PC-9 (cell line): ENCODE measurements around the gene TMBIM4. TPM values are rescaled to one million over a fixed set of nuclear protein-coding genes. Genes with fewer than 3 reads are reported as not detected.

Experiments
- BruUV-seq: library from RNA; stranded (reverse); fragments of 400-500 nt; replicated peaks from 2 replicates; lab custom pipeline; 2021; lab: Mats Ljungman, UMichigan
- CTCF ChIA-PET: fragments of 300-600 bp; sonication (Branson Sonifier 250); formaldehyde crosslinking; loops from one replicate; lab custom pipeline; 2022; ENCODE audit warnings: antibody characterized with exemption; lab: Charles Lee
- POLR2A ChIA-PET: fragments of 300-600 bp; sonication (Branson Sonifier 250); formaldehyde crosslinking; loops from one replicate; lab custom pipeline; 2022; ENCODE audit warnings: antibody characterized with exemption; ENCODE audit not compliant: unreplicated experiment; lab: Charles Lee
- DNase-seq, 2 experiments: peaks; one replicate each; pipeline versions ENCODE4 v3.0.0 to v3.0.0-alpha.2; 2015 to 2022; ENCODE audit warnings: mixed read lengths in 1 of 2
- H2AFZ ChIP-seq: fragments of 200-600 bp; sonication (generic); 2 replicates; pipeline ENCODE4 v1.8.1; 2017; ENCODE audit warnings: antibody characterized with exemption
- H3F3A ChIP-seq: fragments of 200-600 bp; sonication (generic); 2 replicates; pipeline ENCODE4 v1.8.1; 2017; ENCODE audit warnings: antibody characterized with exemption, mild to moderate bottlenecking, low read depth; ENCODE audit not compliant: insufficient read depth
- H3K27ac ChIP-seq: fragments of 200-600 bp; sonication (generic); 2 replicates; pipeline ENCODE4 v1.6.1; 2016; ENCODE audit warnings: mixed run types
- H3K27me3 ChIP-seq: fragments of 200-600 bp; sonication (generic); 2 replicates; pipeline ENCODE4 v1.6.1; 2016; ENCODE audit warnings: low read depth, mixed run types; ENCODE audit not compliant: insufficient read depth
- H3K36me3 ChIP-seq: fragments of 200-600 bp; sonication (generic); 2 replicates; pipeline ENCODE4 v1.6.1; 2016; ENCODE audit warnings: low read depth, mixed run types
- H3K4me1 ChIP-seq: fragments of 200-600 bp; sonication (generic); replicated peaks from 2 replicates; pipeline ENCODE4 v1.6.1; 2016; ENCODE audit warnings: mixed run types; ENCODE audit not compliant: insufficient read depth
- H3K4me2 ChIP-seq: fragments of 200-600 bp; sonication (generic); 2 replicates; pipeline ENCODE4 v1.6.1; 2017; ENCODE audit warnings: mixed run types
- H3K4me3 ChIP-seq: fragments of 200-600 bp; sonication (generic); 2 replicates; pipeline ENCODE4 v1.6.1; 2016; ENCODE audit warnings: mixed run types
- H3K79me2 ChIP-seq: fragments of 200-600 bp; sonication (generic); 2 replicates; pipeline ENCODE4 v1.6.1; 2017; ENCODE audit warnings: low read depth, mixed run types
- H3K9me2 ChIP-seq: fragments of 200-600 bp; sonication (generic); 2 replicates; pipeline ENCODE4 v1.8.1; 2017; ENCODE audit warnings: mild to moderate bottlenecking; ENCODE audit not compliant: insufficient read depth
- H3K9me3 ChIP-seq: fragments of 200-600 bp; sonication (generic); 2 replicates; pipeline ENCODE4 v1.8.1; 2016; ENCODE audit warnings: low read depth; ENCODE audit not compliant: insufficient read depth
- H4K20me1 ChIP-seq: fragments of 200-600 bp; sonication (generic); 2 replicates; pipeline ENCODE4 v1.8.1; 2017; ENCODE audit not compliant: insufficient read depth
- CTCF ChIP-seq: fragments of 200-600 bp; sonication (generic); conservative IDR thresholded peaks from 2 replicates; pipeline ENCODE4 v1.6.1; 2017; ENCODE audit warnings: mixed run types, antibody characterized with exemption, mild to moderate bottlenecking, moderate library complexity
- EZH2 ChIP-seq: fragments of 200-600 bp; sonication (generic); IDR thresholded peaks from 2 replicates; pipeline ENCODE4 v1.8.0; 2017; ENCODE audit warnings: antibody characterized with exemption, low read depth
- intact Hi-C: fragments of 100-400 bp; cut with micrococcal nuclease; formaldehyde crosslinking; loops from one replicate; pipeline ENCODE4 v1.10.0; 2022; ENCODE audit not compliant: unreplicated experiment
- total RNA-seq: library from RNA; stranded (reverse); gene quantifications from 2 replicates; pipeline ENCODE4 v1.2.3, GENCODE V29; 2021

Gene TMBIM4
- total RNA-seq, 1 experiment from 2014 or later, result 49.8 TPM

- Histone ChIP-seq H3K9me2 (no peaks in the 10 kb centered on the region), H3K4me1 (peaks cover 16% of the 10 kb centered on the region), H3K36me3 (peaks cover 18% of the 10 kb centered on the region), H4K20me1 (0 out of 2 replicates have a peak, but pooled peaks cover 15% of the 10 kb centered on the region), H2AFZ (peak overlapping the region; percentile 92), H3K27ac (peak overlapping the region; percentile 63), H3K4me3 (peak overlapping the region; percentile 91), H3K79me2 (peaks cover 60% of the 10 kb centered on the region), H3K27me3 (no peaks in the 10 kb centered on the region), H3K9me3 (no peaks in the 10 kb centered on the region), H3F3A (no peaks in the 10 kb centered on the region), H3K4me2 (peak overlapping the region; percentile 88)
- TF ChIP-seq EZH2 (no peak), CTCF (no peak)
- POLR2A ChIA-PET, result interaction anchor here (0.5 to 0.7 kb wide), 5 partner anchors 171 to 1398 kb away, joined by 3 to 4 read pairs (median 3); partner anchors contain the start of genes GRIP1 and HELB
- DNase-seq, result no peak
- CTCF ChIA-PET, result interaction anchor here (0.7 kb wide), 1 partner anchor 38 kb away, joined by 3 read pairs; the partner anchor contains the start of gene TMBIM4
- BruUV-seq, result TSS peak; percentile 81
- intact Hi-C loops, result loop anchor here (2.0 to 10.0 kb wide), 2 partner anchors 38 to 274 kb away; partner anchors contain the start of gene TMBIM4
Measured at GRCh38 chr12:66131067-66131688, 38.6 kb downstream of the TMBIM4 start.

GRCh38 chr12:66130267-66131066, 39.3 kb downstream of the TMBIM4 start, which contains the start of gene LLPH:
Gene LLPH (minus strand): TSS chr12:66130750. CDS start chr12:66129106, 1,644 bp downstream.
- Histone ChIP-seq H3K27me3 (no peaks in the 10 kb centered on the region), H3K79me2 (peaks cover 60% of the 10 kb centered on the region), H3K27ac (peak within 1 kb of the TSS; percentile 63), H3K9me2 (no peaks in the 10 kb centered on the region), H3K9me3 (no peaks in the 10 kb centered on the region), H3K4me1 (peaks cover 16% of the 10 kb centered on the region), H3K36me3 (peaks cover 19% of the 10 kb centered on the region), H2AFZ (peak within 1 kb of the TSS; percentile 92), H4K20me1 (0 out of 2 replicates have a peak, but pooled peaks cover 19% of the 10 kb centered on the region), H3F3A (no peaks in the 10 kb centered on the region), H3K4me2 (peak within 1 kb of the TSS; percentile 92), H3K4me3 (peak within 1 kb of the TSS; percentile 91)
- intact Hi-C loops, result loop anchor here (2.0 to 10.0 kb wide), 2 partner anchors 38 to 274 kb away; partner anchors contain the start of gene TMBIM4
- BruUV-seq, result TSS peak; percentile 82
- ChIA-PET CTCF (interaction anchor here (0.7 kb wide), 1 partner anchor 39 kb away, joined by 3 read pairs; the partner anchor contains the start of gene TMBIM4), POLR2A (interaction anchor here (0.5 to 0.7 kb wide), 5 partner anchors 172 to 1397 kb away, joined by 3 to 4 read pairs (median 3); partner anchors contain the start of gene GRIP1)
- TF ChIP-seq CTCF (no peak), EZH2 (no peak)
- peak; percentile 84 to 91 for DNase-seq

- intact Hi-C loops, result loop anchor here (2.0 to 10.0 kb wide), 2 partner anchors 39 to 275 kb away; partner anchors contain the start of gene TMBIM4
Measured at GRCh38 chr12:66129934-66130266, 39.9 kb downstream of the TMBIM4 start.

More at GRCh38 chr12:66129934-66130266, 39.9 kb downstream of the TMBIM4 start:
- H3K36me3 ChIP-seq, result peaks cover 23% of the 10 kb centered on the region
- DNase-seq, result peak in 1 of 2 experiments; percentile 9
- H3K9me2 ChIP-seq, result no peaks in the 10 kb centered on the region
- ChIA-PET POLR2A (no interaction called here), CTCF (no interaction called here)
- no TSS peak for BruUV-seq
- H3K27me3 ChIP-seq, result no peaks in the 10 kb centered on the region
- peak overlapping the region; percentile 92 for H2AFZ ChIP-seq
- no peaks in the 10 kb centered on the region for H3F3A ChIP-seq
- no peak overlapping the region for H3K27ac ChIP-seq
- no peaks in the 10 kb centered on the region for H3K9me3 ChIP-seq
- peak overlapping the region; percentile 92 for H3K4me2 ChIP-seq
- peak overlapping the region; percentile 91 for H3K4me3 ChIP-seq
- TF ChIP-seq CTCF, result no peak
- TF ChIP-seq EZH2, result no peak
- H3K79me2 ChIP-seq, result peaks cover 60% of the 10 kb centered on the region
- H3K4me1 ChIP-seq, result peaks cover 16% of the 10 kb centered on the region
- H4K20me1 ChIP-seq, result peaks cover 24% of the 10 kb centered on the region; the same call in 1 of the 2 replicates
